ENCODE results near the gene TRIOBP. TPM values are rescaled to one million over a fixed set of nuclear protein-coding genes. Genes with fewer than 3 reads are reported as not detected.

The TRIOBP gene
- total RNA-seq, 1 donor from 2014 or later: 33.3 TPM

DNA sequence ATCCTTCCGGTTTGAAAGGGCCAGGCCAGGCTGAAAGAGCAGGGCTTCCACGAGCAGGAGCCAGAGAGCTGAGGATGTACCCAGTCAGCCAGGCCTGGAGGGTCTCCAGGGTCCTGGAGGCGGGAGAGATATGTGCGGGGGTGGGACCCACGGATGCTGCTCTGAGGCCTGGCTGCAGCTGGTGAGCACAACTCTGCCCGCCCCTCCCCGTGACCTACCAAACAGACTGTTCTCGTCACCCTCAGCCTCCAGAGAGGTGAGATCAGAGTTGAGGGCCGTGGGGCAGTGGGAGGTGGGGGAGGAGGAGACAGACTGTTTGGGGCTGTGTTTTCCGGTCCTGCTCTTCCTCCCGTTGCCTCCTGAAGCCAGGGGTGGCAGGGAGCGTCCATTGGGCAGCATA is 42.2 kb downstream of the TRIOBP start:
- Mint-ChIP-seq H3K4me1 (peaks cover 15% of the 10 kb centered on the region), H3K27me3 (no peaks in the 10 kb centered on the region), H3K9me3 (no peaks in the 10 kb centered on the region), H3K27ac (no peak overlapping the region), H3K36me3 (ENCODE audit: low read depth) (peaks cover 2% of the 10 kb centered on the region), H3K4me3 (no peak overlapping the region)
- DNase-seq: no peak
- intact Hi-C loops (cut with micrococcal nuclease): no loop called here

DNA sequence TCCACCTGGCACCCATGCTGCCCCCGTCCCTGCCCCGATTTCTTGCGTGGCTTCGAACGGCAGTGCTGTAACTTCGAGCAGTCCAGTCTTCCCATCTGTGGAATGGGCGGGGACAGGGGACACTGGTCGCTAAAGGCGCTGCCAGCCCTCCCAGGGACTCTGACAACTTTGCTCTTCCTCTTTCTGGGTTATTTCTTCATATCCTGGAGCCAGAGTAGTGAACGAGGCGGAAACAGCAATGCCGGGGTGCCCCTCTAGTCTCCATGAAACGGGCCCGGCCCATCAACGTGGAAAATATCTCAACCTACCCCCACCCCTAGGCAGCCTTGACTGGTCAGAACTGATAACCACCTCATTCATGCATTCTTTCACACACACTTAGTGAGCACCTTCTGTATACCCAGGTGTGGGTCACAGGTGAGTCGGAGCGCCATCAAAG is 42.8 kb downstream of the TRIOBP start:
- Mint-ChIP-seq H3K36me3 (ENCODE audit: low read depth) (peaks cover 5% of the 10 kb centered on the region), H3K27ac (no peak overlapping the region), H3K4me1 (peaks cover 19% of the 10 kb centered on the region), H3K27me3 (no peaks in the 10 kb centered on the region), H3K4me3 (no peak overlapping the region), H3K9me3 (no peaks in the 10 kb centered on the region)
- no peak for DNase-seq
- intact Hi-C loops (cut with micrococcal nuclease): no loop called here

DNA sequence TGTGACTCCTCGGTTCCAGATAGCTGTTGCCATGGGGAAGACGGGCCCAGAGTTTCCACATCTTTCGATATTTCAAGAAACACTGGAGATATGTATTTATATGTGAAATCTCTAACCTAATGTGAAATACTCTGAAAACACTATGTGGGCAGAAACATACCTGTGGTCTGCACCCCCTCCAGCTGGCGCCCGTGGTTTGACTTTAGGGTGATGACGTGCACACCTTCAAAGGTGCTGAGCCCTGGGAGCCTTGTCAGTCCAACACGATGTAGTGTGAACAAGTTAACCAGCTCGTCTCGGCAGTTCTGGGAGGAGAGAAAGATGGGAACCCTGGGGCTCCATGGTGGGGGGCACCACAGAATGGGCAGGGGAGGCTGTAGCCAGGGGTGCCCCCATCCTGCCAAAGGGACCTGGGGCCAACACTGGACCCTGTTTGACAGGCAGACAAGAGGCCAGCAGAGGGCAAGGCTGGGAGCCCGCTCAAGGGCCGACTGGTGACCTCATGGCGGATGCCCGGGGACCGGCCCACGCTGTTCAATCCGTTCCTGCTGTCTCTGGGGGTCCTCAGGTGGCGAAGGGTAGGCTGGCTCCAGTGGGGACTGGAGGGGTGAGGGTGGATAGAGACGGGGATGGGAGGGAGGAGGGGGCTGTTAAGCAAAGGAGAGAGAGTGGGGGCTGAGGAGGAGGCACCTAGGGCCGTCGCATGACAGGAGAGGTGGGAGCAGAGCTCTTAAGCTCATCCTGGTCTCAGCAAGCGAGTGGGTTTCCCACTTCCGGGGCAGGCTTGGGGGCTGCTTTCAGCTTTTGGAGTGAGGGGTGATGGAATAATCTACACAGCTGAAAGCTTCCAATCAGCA is 43.8 kb downstream of the TRIOBP start:
- peaks cover 6% of the 10 kb centered on the region for H3K36me3 Mint-ChIP-seq (ENCODE audit: low read depth)

DNA sequence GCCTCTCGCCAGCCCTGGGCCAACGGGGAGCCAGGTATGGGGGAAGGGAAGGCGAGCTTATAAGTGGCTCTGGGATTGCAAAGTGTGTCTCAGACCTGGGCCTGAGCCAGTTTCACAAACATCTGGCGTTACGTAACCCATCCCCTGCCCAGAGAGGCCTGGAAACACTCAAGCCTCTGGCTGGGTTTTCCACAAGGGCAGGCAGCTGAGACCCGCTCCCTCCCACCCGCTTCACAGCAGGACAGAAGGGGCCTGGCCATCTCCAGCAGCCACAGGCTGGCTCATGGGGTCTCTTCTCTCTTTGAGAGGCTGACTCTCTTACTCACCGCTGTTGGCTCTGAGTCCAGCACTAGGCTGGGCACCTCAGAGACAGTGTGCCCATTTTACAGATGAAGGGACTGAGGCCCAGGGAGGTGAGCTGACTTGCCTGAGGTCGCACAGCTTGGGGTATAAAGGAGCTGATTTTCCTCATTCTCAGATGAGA is 44.5 kb downstream of the TRIOBP start:
- Mint-ChIP-seq H3K27me3 (no peaks in the 10 kb centered on the region), H3K4me1 (peaks cover 26% of the 10 kb centered on the region), H3K36me3 (ENCODE audit: low read depth) (peaks cover 6% of the 10 kb centered on the region), H3K4me3 (no peak overlapping the region), H3K9me3 (no peaks in the 10 kb centered on the region), H3K27ac (no peak overlapping the region)
- DNase-seq: no peak
- intact Hi-C loops (cut with micrococcal nuclease): no loop called here

More for the DNA sequence above, 43.8 kb downstream of the TRIOBP start:
- no peaks in the 10 kb centered on the region for H3K27me3 Mint-ChIP-seq
- peaks cover 26% of the 10 kb centered on the region for H3K4me1 Mint-ChIP-seq
- H3K4me3 Mint-ChIP-seq: no peak overlapping the region
- no peaks in the 10 kb centered on the region for H3K9me3 Mint-ChIP-seq
- H3K27ac Mint-ChIP-seq: no peak overlapping the region
- no peak for DNase-seq
- intact Hi-C loops (cut with micrococcal nuclease): no loop called here

DNA sequence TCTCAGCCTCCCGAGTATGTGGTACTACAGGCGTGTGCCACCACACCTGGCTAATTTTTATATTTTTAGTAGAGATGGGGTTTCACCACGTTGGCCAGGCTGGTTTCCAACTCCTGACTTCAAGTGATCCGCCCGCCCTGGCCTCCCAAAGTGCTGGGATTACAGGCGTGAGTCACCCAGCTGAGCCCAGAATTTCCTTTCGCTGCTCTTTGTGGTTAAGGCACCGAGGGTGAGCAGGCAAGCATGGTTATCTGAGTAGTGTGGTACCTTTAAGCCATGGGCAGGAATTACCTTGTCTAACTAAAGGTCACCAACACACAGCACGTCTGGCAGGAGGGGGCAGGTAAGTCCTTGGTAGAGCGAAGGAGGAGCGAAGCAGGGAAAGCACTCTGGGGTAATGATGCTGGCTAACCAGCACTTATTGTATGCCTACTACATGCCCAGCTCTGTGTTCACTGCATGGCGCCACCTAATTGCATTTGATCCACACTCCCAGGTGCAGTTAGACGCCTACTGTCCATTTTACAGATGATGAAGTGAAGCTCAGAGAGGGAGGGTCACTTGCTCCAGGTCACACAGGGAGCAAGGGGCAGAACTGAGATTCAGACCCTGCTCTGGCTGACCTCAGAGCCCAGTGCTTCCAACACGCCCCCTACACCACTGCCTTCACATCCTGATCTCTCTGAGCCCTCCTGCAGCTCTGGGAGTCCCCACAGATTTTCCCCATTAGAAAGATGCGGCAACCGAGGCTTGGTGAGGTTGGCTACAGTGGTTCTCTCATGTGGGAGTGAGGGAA is 45.7 kb downstream of the TRIOBP start:
- Mint-ChIP-seq H3K27me3 (no peaks in the 10 kb centered on the region), H3K4me1 (peaks cover 28% of the 10 kb centered on the region), H3K27ac (peak overlapping the region; percentile 32), H3K4me3 (no peak overlapping the region), H3K36me3 (ENCODE audit: low read depth) (peaks cover 6% of the 10 kb centered on the region), H3K9me3 (no peaks in the 10 kb centered on the region)
- intact Hi-C loops (cut with micrococcal nuclease): no loop called here
- no peak for DNase-seq

DNA sequence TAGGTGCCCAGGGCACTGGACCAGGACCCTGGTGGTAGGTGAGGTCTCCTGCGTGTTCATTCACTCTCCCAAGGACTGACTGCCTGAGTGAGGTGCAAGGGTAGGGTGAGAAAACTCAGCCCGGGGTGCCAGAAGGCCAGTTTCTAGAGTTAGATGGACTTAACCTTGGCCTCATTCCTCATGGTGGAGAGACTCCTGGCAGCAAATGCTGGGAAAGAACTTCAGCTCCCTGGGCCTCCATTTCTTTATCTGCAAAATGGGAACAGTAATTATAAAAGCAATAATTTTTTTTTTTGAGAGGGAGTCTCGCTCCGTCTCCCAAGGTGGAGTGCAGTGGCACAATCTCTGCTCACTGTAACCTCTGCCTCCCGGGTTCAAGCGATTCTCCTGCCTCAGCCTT is 47.7 kb downstream of the TRIOBP start:
- intact Hi-C loops (cut with micrococcal nuclease): no loop called here
- DNase-seq: no peak
- Mint-ChIP-seq H3K4me1 (peaks cover 33% of the 10 kb centered on the region), H3K27me3 (no peaks in the 10 kb centered on the region), H3K27ac (no peak overlapping the region), H3K9me3 (no peaks in the 10 kb centered on the region), H3K36me3 (ENCODE audit: low read depth) (peaks cover 6% of the 10 kb centered on the region), H3K4me3 (peak overlapping the region; percentile 89)

DNA sequence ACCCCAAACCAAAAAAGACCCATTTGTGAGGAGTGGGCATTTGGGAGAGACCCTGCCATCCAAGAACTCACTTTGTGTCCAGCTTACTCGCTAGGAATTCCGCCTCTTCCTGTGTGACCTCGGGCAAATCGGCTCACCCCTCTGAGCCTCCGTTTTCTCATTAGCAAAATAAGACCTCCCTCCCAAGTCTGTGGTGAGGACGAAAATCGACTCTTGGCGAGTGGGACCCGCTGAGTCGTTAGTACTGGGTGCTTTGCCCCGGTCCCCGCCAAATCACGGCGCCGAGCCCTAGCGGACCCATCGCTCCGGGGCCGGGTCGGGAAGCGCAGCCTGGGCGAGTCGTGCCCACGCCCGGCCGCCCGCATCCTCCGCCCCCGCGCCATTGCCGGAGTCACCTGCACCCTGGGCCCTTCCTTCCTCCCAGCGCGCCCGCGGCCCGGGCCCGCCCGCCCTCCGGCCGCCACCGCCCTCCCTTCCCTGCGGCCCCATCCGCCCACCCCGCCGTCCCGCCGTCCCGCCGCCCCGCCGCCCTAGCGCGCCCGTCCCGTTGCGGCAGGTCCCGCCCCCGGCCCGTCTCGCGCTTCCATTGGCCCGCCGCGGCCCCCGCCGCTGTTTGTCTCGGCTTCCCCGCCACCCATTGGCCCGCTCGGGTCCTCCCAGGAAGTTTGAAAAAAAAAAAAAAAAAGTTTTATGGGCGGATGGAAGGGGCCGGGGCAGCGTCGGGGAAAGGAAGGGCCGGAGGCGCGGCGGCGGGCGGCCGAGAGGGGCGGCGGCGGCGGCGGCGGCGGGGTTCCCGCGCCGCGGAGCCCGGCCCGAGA is 48.9 kb downstream of the TRIOBP start:
- no peaks in the 10 kb centered on the region for H3K27me3 Mint-ChIP-seq
- H3K9me3 Mint-ChIP-seq: no peaks in the 10 kb centered on the region
- H3K4me1 Mint-ChIP-seq: peaks cover 30% of the 10 kb centered on the region
- DNase-seq: peak; percentile 96
- intact Hi-C loops (cut with micrococcal nuclease): loop anchor here (5.0 kb wide), 1 partner anchor 108 kb away; the partner anchor contains the start of gene SH3BP1
- H3K27ac Mint-ChIP-seq: peak overlapping the region; percentile 86
- peaks cover 6% of the 10 kb centered on the region for H3K36me3 Mint-ChIP-seq (ENCODE audit: low read depth)
- H3K4me3 Mint-ChIP-seq: peak overlapping the region; percentile 89

DNA sequence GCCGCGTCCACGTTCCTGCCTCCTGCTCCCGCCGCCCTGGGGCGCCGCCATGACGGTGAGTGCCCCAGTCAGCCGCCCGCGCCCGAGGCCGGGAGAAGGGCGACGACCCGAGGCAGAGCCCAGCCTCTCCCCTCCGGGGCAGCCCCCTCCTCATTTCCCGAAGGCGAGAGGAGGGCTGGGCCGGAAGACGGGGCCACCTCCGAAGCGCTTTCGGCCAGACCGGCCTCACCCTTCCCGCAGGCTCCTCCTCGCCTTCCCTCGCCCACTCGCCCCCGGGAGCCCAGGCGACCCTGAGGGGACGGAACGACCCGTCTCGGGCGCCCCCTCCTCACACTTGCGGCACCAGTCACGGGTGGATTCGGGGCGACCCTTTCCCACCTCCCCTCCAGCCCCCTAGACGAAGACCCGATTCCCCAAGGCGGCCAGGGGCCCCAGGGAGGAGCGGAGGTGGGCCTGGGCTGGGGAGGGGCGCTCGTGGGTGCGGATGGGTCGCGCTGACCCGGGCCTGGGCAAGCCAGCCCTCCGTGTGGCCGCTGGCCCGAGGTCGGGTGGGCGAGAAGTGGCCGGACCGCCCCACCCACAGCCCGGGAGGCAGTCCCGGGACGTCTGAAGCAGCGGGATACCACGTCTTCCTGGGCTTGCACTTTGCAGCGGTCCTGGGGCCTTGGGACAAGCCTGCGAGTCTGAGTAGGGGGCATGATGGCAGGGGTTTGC is 49.7 kb downstream of the TRIOBP start:
- Mint-ChIP-seq H3K27me3 (no peaks in the 10 kb centered on the region), H3K36me3 (ENCODE audit: low read depth) (peaks cover 6% of the 10 kb centered on the region), H3K27ac (peak overlapping the region; percentile 84), H3K9me3 (no peaks in the 10 kb centered on the region), H3K4me1 (peaks cover 30% of the 10 kb centered on the region), H3K4me3 (peak overlapping the region; percentile 89)
- intact Hi-C loops (cut with micrococcal nuclease): loop anchor here (5.0 kb wide), 1 partner anchor 109 kb away; the partner anchor contains the start of gene SH3BP1
- DNase-seq: no peak

DNA sequence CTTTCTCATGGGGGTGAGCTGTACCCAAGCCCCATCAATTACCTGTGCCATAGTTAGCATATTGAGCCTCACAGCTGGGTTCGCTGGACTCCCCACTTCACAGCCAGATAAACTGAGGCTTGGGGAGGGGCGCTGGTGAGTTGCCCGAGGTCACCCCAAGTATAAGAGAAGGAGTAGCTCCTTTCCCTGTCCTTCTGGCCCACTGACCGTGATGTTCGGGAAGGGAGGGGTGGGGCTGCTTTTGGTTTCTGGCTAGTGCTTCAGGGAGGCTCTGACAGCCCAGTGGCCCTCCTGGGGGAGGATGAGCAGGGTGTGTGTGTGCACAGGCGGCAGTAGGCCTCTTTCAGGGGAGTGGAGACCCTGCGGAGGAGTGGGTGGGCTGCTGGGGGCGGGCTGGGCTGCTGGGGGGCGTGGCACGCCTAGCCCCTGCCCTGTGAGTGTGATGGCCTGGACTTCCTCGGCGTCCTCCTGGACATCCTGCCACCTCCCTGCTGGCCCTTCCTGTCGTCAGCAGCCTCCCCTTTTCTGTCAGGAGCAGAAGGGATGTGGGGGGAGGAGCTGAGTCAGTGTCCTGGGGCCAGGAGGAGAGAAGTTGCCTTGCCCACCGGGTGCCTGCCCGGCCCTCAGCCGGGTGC is 50.3 kb downstream of the TRIOBP start:
- Mint-ChIP-seq H3K4me3 (peak overlapping the region; percentile 89), H3K27me3 (no peaks in the 10 kb centered on the region), H3K36me3 (ENCODE audit: low read depth) (peaks cover 8% of the 10 kb centered on the region), H3K9me3 (no peaks in the 10 kb centered on the region), H3K4me1 (peaks cover 30% of the 10 kb centered on the region), H3K27ac (peak overlapping the region; percentile 84)
- intact Hi-C loops (cut with micrococcal nuclease): loop anchor here (5.0 kb wide), 1 partner anchor 110 kb away; the partner anchor contains the start of gene SH3BP1
- peak; percentile 75 for DNase-seq

DNA sequence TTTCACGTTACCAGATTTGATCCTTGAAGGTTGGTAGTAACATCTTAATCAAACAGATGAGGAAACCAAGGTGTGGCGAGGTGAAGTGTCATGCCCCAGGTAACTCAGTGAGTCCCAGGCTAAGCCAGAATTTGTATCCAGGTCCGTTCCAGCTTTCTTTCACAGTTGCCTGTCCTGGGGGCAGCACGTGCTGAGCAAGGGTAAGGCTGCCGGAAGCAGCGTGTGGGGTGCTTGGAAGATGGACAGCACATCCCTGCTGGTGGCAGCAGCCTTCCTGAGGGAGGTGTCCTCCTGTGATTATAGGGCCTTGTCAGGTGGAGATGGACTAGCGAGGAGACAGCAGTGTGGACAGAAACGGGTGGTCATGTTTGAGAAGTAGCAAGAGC is 50.9 kb downstream of the TRIOBP start:
- peak overlapping the region; percentile 89 for H3K4me3 Mint-ChIP-seq
- no peaks in the 10 kb centered on the region for H3K9me3 Mint-ChIP-seq
- intact Hi-C loops (cut with micrococcal nuclease): loop anchor here (5.0 kb wide), 1 partner anchor 110 kb away; the partner anchor contains the start of gene SH3BP1
- peaks cover 8% of the 10 kb centered on the region for H3K36me3 Mint-ChIP-seq (ENCODE audit: low read depth)
- no peak for DNase-seq
- no peaks in the 10 kb centered on the region for H3K27me3 Mint-ChIP-seq
- H3K4me1 Mint-ChIP-seq: peaks cover 25% of the 10 kb centered on the region
- H3K27ac Mint-ChIP-seq: peak overlapping the region; percentile 4

DNA sequence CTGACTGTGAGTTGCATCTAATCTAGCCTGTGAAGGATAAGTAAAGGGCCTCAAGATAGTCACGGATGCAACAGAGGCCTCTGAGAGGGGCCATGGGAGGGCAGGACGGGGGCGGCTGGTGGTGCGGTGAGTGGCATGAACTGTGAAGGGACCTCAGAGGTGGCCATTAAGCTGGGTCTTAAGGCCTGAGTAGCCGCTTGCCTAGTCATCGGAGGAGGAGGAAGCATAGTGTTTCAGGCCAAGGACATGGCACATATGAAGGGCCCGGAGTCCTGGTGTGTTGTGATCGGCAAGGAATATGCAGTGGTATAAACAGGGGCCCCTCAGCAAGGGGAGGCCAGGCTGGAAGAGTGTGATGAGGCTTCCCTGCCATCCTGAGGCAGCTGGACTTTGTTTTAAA is 51.8 kb downstream of the TRIOBP start:
- no peak for DNase-seq
- Mint-ChIP-seq H3K4me1 (peaks cover 18% of the 10 kb centered on the region), H3K4me3 (no peak overlapping the region), H3K27me3 (no peaks in the 10 kb centered on the region), H3K36me3 (ENCODE audit: low read depth) (peaks cover 9% of the 10 kb centered on the region), H3K27ac (no peak overlapping the region), H3K9me3 (no peaks in the 10 kb centered on the region)
- intact Hi-C loops (cut with micrococcal nuclease): loop anchor here (5.0 kb wide), 1 partner anchor 111 kb away; the partner anchor contains the start of gene SH3BP1

DNA sequence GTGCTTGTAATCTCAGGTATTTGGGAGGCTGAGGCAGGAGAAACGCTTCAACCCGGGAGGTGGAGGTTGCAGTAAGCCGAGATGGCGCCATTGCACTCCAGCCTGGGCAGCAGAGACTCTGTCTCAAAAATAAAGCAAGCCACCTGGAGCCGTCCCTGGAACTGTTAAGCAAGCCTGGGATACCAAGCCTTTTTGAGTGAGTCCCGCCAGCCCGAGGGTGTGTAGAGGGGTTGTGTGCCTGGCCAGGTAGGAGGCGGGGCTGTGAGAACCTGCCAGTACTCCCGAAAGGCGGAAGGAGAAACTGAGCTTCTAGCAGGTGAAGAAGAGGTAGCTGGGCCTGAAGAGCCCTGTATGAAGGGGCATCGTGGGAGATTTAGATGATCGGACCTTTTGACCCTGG is 52.4 kb downstream of the TRIOBP start:
- Mint-ChIP-seq H3K4me1 (peaks cover 17% of the 10 kb centered on the region), H3K9me3 (no peaks in the 10 kb centered on the region), H3K27me3 (no peaks in the 10 kb centered on the region), H3K36me3 (ENCODE audit: low read depth) (peaks cover 9% of the 10 kb centered on the region), H3K4me3 (no peak overlapping the region), H3K27ac (no peak overlapping the region)
- intact Hi-C loops (cut with micrococcal nuclease): loop anchor here (5.0 kb wide), 1 partner anchor 112 kb away; the partner anchor contains the start of gene SH3BP1
- DNase-seq: no peak

All from activated CD4-positive, alpha-beta T cell treated with anti-CD3 and anti-CD28 coated beads, Interleukin-2, amount 10 ng/mL, durations not matched to agents 24 days and 14 days (primary cell).